Prostate gland (tissue), 2 donors: ENCODE data around the gene FOXC2.

Source experiments
- CTCF ChIP-seq, 4 experiments: fragments of 200-600 bp in 2 of 4; fragments of 450-650 bp in 2 of 4; sonication (generic) in 2 of 4; IDR thresholded peaks; 1 replicate in 3 of 4; 2 replicates in 1 of 4; pipeline ENCODE4 v1.5.1; 2016 to 2019; ENCODE audit warnings: antibody characterized with exemption in 4 of 4, mild to moderate bottlenecking in 2 of 4, moderate library complexity in 2 of 4
- POLR2A ChIP-seq: fragments of 450-650 bp; IDR thresholded peaks from one replicate; pipeline ENCODE4 v1.6.1; 2016; ENCODE audit warnings: antibody characterized with exemption, mild to moderate bottlenecking

- TF ChIP-seq CTCF (IDR thresholded peaks at IDR 0.05) = no peak
- no peak for TF ChIP-seq POLR2A
Observed at GRCh38 chr16:86523166-86523740, 43.4 kb upstream of the FOXC2 start.
